Fibroblast of villous mesenchyme (primary cell): ENCODE results near the gene MBTPS1. TPM values are rescaled to one million over a fixed set of nuclear protein-coding genes. Genes with fewer than 3 reads are reported as not detected.

Experiments
- DNase-seq: peaks from one replicate; pipeline ENCODE4 v3.0.0-alpha.2; 2010; ENCODE audit warnings: low read depth
- H3K4me3 ChIP-seq: 2 replicates; pipeline ENCODE4 v1.5.1; 2011; ENCODE audit warnings: low read depth, mild to moderate bottlenecking, low read length
- CTCF ChIP-seq: IDR thresholded peaks from 2 replicates; pipeline ENCODE4 v1.5.1; 2012; ENCODE audit warnings: low read depth, mild to moderate bottlenecking, low read length; ENCODE audit not compliant: insufficient read depth
- total RNA-seq: library from RNA; depleted of rRNA; stranded (reverse); fragments of >200 nt; gene quantifications from 2 replicates; pipeline ENCODE4 v1.2.3, GENCODE V29; 2012

MBTPS1 gene
- 77.0 and 97.2 TPM in 2 replicates for total RNA-seq

- H3K4me3 ChIP-seq, result peak within 1 kb of the TSS; percentile 98
- no peak for TF ChIP-seq CTCF
- peak; percentile 98 for DNase-seq
Observed at GRCh38 chr16:84116720-84117493, at the start of gene MBTPS1. TSS of gene MBTPS1 (minus strand) at chr16:84116942. CDS start at chr16:84101783, 15,159 bp downstream.

DNA sequence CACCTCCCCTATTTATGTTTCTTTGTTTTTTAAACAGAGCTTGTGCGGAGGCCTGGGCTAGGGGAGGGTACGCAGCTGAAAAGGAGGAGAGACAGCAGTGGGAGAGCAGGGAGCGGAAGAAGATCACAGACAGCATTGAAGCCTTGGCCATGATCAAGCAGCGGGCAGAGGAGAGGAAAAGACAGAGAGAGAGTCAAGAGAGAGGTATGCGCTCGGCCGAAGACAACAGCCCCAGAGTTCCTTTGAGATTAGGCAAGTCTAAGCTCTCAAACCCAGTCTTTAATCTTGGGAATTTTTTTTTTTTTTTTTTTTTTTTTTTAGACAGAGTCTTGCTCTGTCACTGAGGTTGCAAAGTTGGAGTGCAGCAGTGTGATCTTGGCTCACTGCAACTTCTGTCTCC, 49.0 kb upstream of the MBTPS1 start:
- DNase-seq, result no peak
- TF ChIP-seq CTCF, result no peak

GRCh38 chr16:84161801-84162200, 45.1 kb upstream of the MBTPS1 start:
- H3K4me3 ChIP-seq, result no peak overlapping the region
- DNase-seq, result no peak
- no peak for TF ChIP-seq CTCF

More for the DNA sequence above, 49.0 kb upstream of the MBTPS1 start:
- H3K4me3 ChIP-seq, result no peak overlapping the region

DNA sequence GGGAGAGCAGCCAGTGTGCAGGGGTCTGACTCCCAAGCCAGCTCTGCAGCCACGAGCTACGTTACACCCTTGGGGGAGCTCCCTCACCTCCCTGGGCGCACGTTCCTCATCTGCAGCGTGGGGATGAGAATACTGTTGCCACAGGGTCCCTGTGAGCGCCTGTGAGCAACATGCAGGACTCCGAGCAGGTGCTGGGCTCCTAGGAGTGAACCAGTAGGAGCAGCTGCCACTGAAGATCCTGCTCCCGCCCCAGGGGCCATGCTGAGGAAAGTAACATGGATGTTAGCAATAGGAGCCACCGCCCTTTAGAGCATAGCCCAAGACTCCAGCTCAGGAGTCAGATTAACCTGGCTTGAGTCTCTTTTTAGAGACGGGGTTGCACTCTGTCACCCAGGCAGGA, 44.3 kb upstream of the MBTPS1 start:
- no peak overlapping the region for H3K4me3 ChIP-seq
- no peak for TF ChIP-seq CTCF
- DNase-seq, result no peak

GRCh38 chr16:84159800-84160199, 43.1 kb upstream of the MBTPS1 start:
- DNase-seq, result no peak
- H3K4me3 ChIP-seq, result no peak overlapping the region
- TF ChIP-seq CTCF, result no peak

DNA sequence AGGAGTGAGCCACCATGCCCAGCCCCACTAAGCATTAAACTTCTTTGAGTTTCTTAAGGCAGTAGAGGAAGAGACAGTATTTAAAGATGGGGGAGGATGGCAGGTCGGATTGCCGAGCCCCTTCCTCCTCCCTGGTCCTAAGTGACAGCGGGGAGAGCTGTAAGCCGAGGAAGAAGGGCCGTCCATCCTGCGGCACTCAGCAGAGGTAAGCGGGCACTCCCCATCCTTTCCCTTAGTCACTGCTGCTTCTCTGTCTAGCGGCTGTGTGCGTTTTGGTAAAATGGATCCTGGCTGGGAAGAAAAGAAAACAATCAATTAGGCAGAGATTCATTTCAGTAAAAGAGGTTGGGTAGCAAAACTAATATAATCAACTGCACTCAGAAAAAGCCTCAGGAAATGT, 42.3 kb upstream of the MBTPS1 start:
- no peak for TF ChIP-seq CTCF
- no peak for DNase-seq
- no peak overlapping the region for H3K4me3 ChIP-seq
